Breast epithelium (tissue), 4 donors: ENCODE measurements around the gene GNG11. TPM values are rescaled to one million over a fixed set of nuclear protein-coding genes. Genes with fewer than 3 reads are reported as not detected.

Source experiments
- DNase-seq, 2 donors: peaks; one replicate each; pipeline ENCODE4 v3.0.0-alpha.2; 2019; ENCODE audit warnings: low spot score in 2 of 2
- H3K27ac ChIP-seq, 2 donors: fragments of 200-600 bp; sonication (generic) in 1 of 2; one replicate each; pipeline ENCODE4 v1.5.1; 2016 to 2019; ENCODE audit warnings: mild to moderate bottlenecking in 1 of 2
- H3K27me3 ChIP-seq, 2 donors: fragments of 200-600 bp; sonication (generic) in 1 of 2; one replicate each; pipeline versions ENCODE4 v1.5.1 to v1.6.0; 2017 to 2019; ENCODE audit warnings: control low read depth in 1 of 2, mild to moderate bottlenecking in 1 of 2
- H3K36me3 ChIP-seq: fragments of 200-600 bp; one replicate; pipeline ENCODE4 v1.5.1; 2019
- H3K4me1 ChIP-seq, 2 donors: fragments of 200-600 bp; sonication (generic); one replicate each; pipeline ENCODE4 v1.5.1; 2016 to 2019; ENCODE audit warnings: control low read depth in 1 of 2
- H3K4me3 ChIP-seq, 3 donors: fragments of 200-600 bp; sonication (generic); 1 replicate in 2 of 3; 2 replicates in 1 of 3; pipeline ENCODE4 v1.5.1; 2016 to 2019; ENCODE audit warnings: mild to moderate bottlenecking in 3 of 3, moderate library complexity in 2 of 3
- H3K9me3 ChIP-seq, 2 donors: fragments of 200-600 bp; sonication (generic) in 1 of 2; one replicate each; pipeline ENCODE4 v1.5.1; 2016 to 2019; ENCODE audit warnings: control low read depth in 1 of 2
- CTCF ChIP-seq, 3 donors: fragments of 450-650 bp; IDR thresholded peaks; one replicate each; pipeline ENCODE4 v1.5.1; 2016 to 2017; ENCODE audit warnings: antibody characterized with exemption in 3 of 3, mild to moderate bottlenecking in 3 of 3, moderate library complexity in 3 of 3
- POLR2A ChIP-seq: fragments of 450-650 bp; IDR thresholded peaks from one replicate; pipeline ENCODE4 v1.6.1; 2016; ENCODE audit warnings: antibody characterized with exemption, mild to moderate bottlenecking, moderate library complexity
- POLR2AphosphoS5 ChIP-seq, 3 donors: sonication (generic); formaldehyde crosslinking; IDR thresholded peaks; one replicate each; pipeline ENCODE4 v1.6.1; 2017; ENCODE audit warnings: antibody characterized with exemption in 3 of 3
- intact Hi-C: fragments of 100-400 bp; cut with DNase I; formaldehyde crosslinking; loops from one replicate; pipeline ENCODE4 v1.15.1; 2023; ENCODE audit warnings: low total_unique reads
- total RNA-seq, 3 donors: library from RNA; depleted of rRNA; stranded (reverse); fragments of >200 nt; gene quantifications; one replicate each; pipeline ENCODE4 v1.1.0, GENCODE V29; 2016

The GNG11 gene
- total RNA-seq, 3 donors from 2014 or later = 17.3 to 40.0 (median 25.4) TPM

GRCh38 chr7:93972029-93972725 lies 50.6 kb downstream of the GNG11 start:
- no peaks in the 10 kb centered on the region for H3K36me3 ChIP-seq
- DNase-seq = no peak
- no peaks in the 10 kb centered on the region for H3K4me1 ChIP-seq
- no peak overlapping the region for H3K27ac ChIP-seq
- no peak overlapping the region for H3K4me3 ChIP-seq
- no peak for TF ChIP-seq CTCF (IDR thresholded peaks at IDR 0.05)
- no peak for TF ChIP-seq POLR2AphosphoS5 (IDR thresholded peaks at IDR 0.05)
- TF ChIP-seq POLR2A = no peak
- no peaks in the 10 kb centered on the region for H3K9me3 ChIP-seq
- no peaks in the 10 kb centered on the region for H3K27me3 ChIP-seq
- intact Hi-C loops = no loop called here

GRCh38 chr7:93973134-93973533 lies 51.6 kb downstream of the GNG11 start:
- no peak overlapping the region for H3K27ac ChIP-seq
- intact Hi-C loops = no loop called here
- TF ChIP-seq POLR2A = no peak
- no peaks in the 10 kb centered on the region for H3K36me3 ChIP-seq
- no peaks in the 10 kb centered on the region for H3K27me3 ChIP-seq
- H3K9me3 ChIP-seq = no peaks in the 10 kb centered on the region
- DNase-seq = no peak
- no peaks in the 10 kb centered on the region for H3K4me1 ChIP-seq
- H3K4me3 ChIP-seq = no peak overlapping the region

- Histone ChIP-seq H3K27ac (no peak overlapping the region), H3K9me3 (no peaks in the 10 kb centered on the region), H3K4me1 (no peaks in the 10 kb centered on the region), H3K36me3 (no peaks in the 10 kb centered on the region), H3K27me3 (no peaks in the 10 kb centered on the region), H3K4me3 (no peak overlapping the region)
- TF ChIP-seq POLR2AphosphoS5 (IDR thresholded peaks at IDR 0.05) (no peak), POLR2A (no peak), CTCF (IDR thresholded peaks at IDR 0.05) (no peak)
- no peak for DNase-seq
- intact Hi-C loops = no loop called here
These were observed 55.8 kb downstream of the GNG11 start for GRCh38 chr7:93977211-93977950.

Other genes with a start within 250 kb of the GNG11 start
- 100 to 1,000 TPM in 1 of 3 donors, 10 to 100 TPM in 1, 1 to 10 TPM in 1; 1.8 to 223 (median 46.7) TPM for gene TFPI2, start 31.0 kb upstream of the GNG11 start, total RNA-seq
- gene GNGT1, start 15.2 kb upstream of the GNG11 start, total RNA-seq = not detected
- 10 to 100 TPM; 18.1 to 51.4 (median 31.8) TPM for gene BET1, start 82.6 kb downstream of the GNG11 start, total RNA-seq